Tibial artery (tissue), 4 donors: ENCODE results near the gene MDC1.
A peak's percentile ranks its signal among the peaks of the same experiment; 100 is the strongest.

ENCODE experiments used
- DNase-seq, 2 donors: peaks; one replicate each; pipeline ENCODE4 v3.0.0-alpha.2; 2019
- H3K27ac ChIP-seq, 2 donors: fragments of 200-600 bp; sonication (generic) in 1 of 2; 1 replicate in 1 of 2; 2 replicates in 1 of 2; pipeline ENCODE4 v1.5.1; 2018 to 2019; ENCODE audit warnings: mild to moderate bottlenecking in 1 of 2
- H3K27me3 ChIP-seq, 2 donors: fragments of 200-600 bp; sonication (generic) in 1 of 2; one replicate each; pipeline versions ENCODE4 v1.5.1 to v1.6.0; 2016 to 2019
- H3K36me3 ChIP-seq, 3 donors: fragments of 200-600 bp; sonication (generic) in 2 of 3; one replicate each; pipeline ENCODE4 v1.5.1; 2016 to 2019; ENCODE audit warnings: mild to moderate bottlenecking in 2 of 3
- H3K4me1 ChIP-seq, 4 donors: fragments of 200-600 bp; sonication (generic) in 2 of 4; 1 replicate in 3 of 4; 2 replicates in 1 of 4; pipeline ENCODE4 v1.5.1; 2016 to 2019
- H3K4me3 ChIP-seq, 2 donors: fragments of 200-600 bp; sonication (generic) in 1 of 2; 1 replicate in 1 of 2; 2 replicates in 1 of 2; pipeline ENCODE4 v1.5.1; 2018 to 2019; ENCODE audit warnings: mild to moderate bottlenecking in 2 of 2
- H3K9me3 ChIP-seq, 3 donors: fragments of 200-600 bp; sonication (generic) in 1 of 3; one replicate each; pipeline ENCODE4 v1.5.1; 2016 to 2019
- CTCF ChIP-seq, 2 experiments: fragments of 200-600 bp in 1 of 2; fragments of 450-650 bp in 1 of 2; IDR thresholded peaks; one replicate each; pipeline ENCODE4 v1.5.1; 2017 to 2019; ENCODE audit warnings: antibody characterized with exemption in 2 of 2, mild to moderate bottlenecking in 1 of 2, moderate library complexity in 1 of 2
- intact Hi-C: fragments of 100-400 bp; cut with DNase I; formaldehyde crosslinking; loops from one replicate; pipeline ENCODE4 v1.15.0; 2023; ENCODE audit warnings: low total_unique reads

Gene MDC1

GRCh38 chr6:30754631-30755030, 37.5 kb upstream of the MDC1 start:
- intact Hi-C loops: no loop called here
- Histone ChIP-seq H3K9me3 (no peaks in the 10 kb centered on the region), H3K36me3 (no peaks in the 10 kb centered on the region), H3K27me3 (no peaks in the 10 kb centered on the region), H3K4me1 (peaks cover 0 to 52% (median 40%) of the 10 kb centered on the region in 4 donors), H3K4me3 (no peak overlapping the region), H3K27ac (peak overlapping the region; percentile 89 to 90)
- no peak for DNase-seq
- TF ChIP-seq CTCF (IDR thresholded peaks at IDR 0.05): no peak

- peak; percentile 98 to 99 for DNase-seq
- Histone ChIP-seq H3K4me3 (no peak overlapping the region), H3K9me3 (no peaks in the 10 kb centered on the region), H3K27me3 (no peaks in the 10 kb centered on the region), H3K27ac (peak overlapping the region; percentile 89 to 90), H3K4me1 (peaks cover 0 to 57% (median 27%) of the 10 kb centered on the region in 4 donors), H3K36me3 (no peaks in the 10 kb centered on the region)
- intact Hi-C loops: no loop called here
- no peak for TF ChIP-seq CTCF (IDR thresholded peaks at IDR 0.05)
Measured at GRCh38 chr6:30752157-30752927, 35.3 kb upstream of the MDC1 start.

- no peaks in the 10 kb centered on the region for H3K27me3 ChIP-seq
- peak overlapping the region; percentile 89 to 90 for H3K27ac ChIP-seq
- no peak overlapping the region for H3K4me3 ChIP-seq
- no peak for DNase-seq
- TF ChIP-seq CTCF (IDR thresholded peaks at IDR 0.05): no peak
- H3K36me3 ChIP-seq: no peaks in the 10 kb centered on the region
- H3K4me1 ChIP-seq: peaks cover 0 to 49% (median 24%) of the 10 kb centered on the region in 4 donors
- H3K9me3 ChIP-seq: no peaks in the 10 kb centered on the region
- intact Hi-C loops: no loop called here
Measured at GRCh38 chr6:30750379-30750668, 33.2 kb upstream of the MDC1 start.

- peak overlapping the region; percentile 89 to 90 for H3K27ac ChIP-seq
- H3K36me3 ChIP-seq: no peaks in the 10 kb centered on the region
- no peak for DNase-seq
- no peak for TF ChIP-seq CTCF (IDR thresholded peaks at IDR 0.05)
- no peak overlapping the region for H3K4me3 ChIP-seq
- peaks cover 0 to 50% (median 26%) of the 10 kb centered on the region in 4 donors for H3K4me1 ChIP-seq
- no peaks in the 10 kb centered on the region for H3K9me3 ChIP-seq
- intact Hi-C loops: loop anchor here (10.0 kb wide), 1 partner anchor 335 kb away; no protein-coding TSS in a partner anchor
- no peaks in the 10 kb centered on the region for H3K27me3 ChIP-seq
Measured at GRCh38 chr6:30749554-30750378, 32.7 kb upstream of the MDC1 start.

GRCh38 chr6:30748851-30749540, 31.9 kb upstream of the MDC1 start:
- TF ChIP-seq CTCF (IDR thresholded peaks at IDR 0.05): no peak
- Histone ChIP-seq H3K36me3 (no peaks in the 10 kb centered on the region), H3K27me3 (no peaks in the 10 kb centered on the region), H3K4me1 (peaks cover 0 to 52% (median 28%) of the 10 kb centered on the region in 4 donors), H3K4me3 (no peak overlapping the region), H3K9me3 (no peaks in the 10 kb centered on the region), H3K27ac (peak overlapping the region in 1 of 2 donors; percentile 90)
- intact Hi-C loops: loop anchor here (10.0 kb wide), 1 partner anchor 336 kb away; no protein-coding TSS in a partner anchor
- no peak for DNase-seq
